Panc1 (cell line): ENCODE data around the gene EGFR.

ENCODE experiments used
- POLR2AphosphoS5 ChIP-seq: IDR thresholded peaks from 2 replicates; pipeline ENCODE4 v1.6.1; 2012; ENCODE audit warnings: mild to moderate bottlenecking, low read depth, low read length, moderate library complexity
- REST ChIP-seq, 2 experiments: IDR thresholded peaks; 2 replicates each; pipeline ENCODE4 v1.6.1; 2011 to 2012; ENCODE audit warnings: low read depth in 2 of 2, control low read depth in 1 of 2, low read length in 1 of 2, mild to moderate bottlenecking in 1 of 2, moderate library complexity in 1 of 2; ENCODE audit not compliant: insufficient read depth in 1 of 2
- SIN3A ChIP-seq: IDR thresholded peaks from 2 replicates; pipeline ENCODE4 v1.6.1; 2012; ENCODE audit warnings: low read depth, mild to moderate bottlenecking, low read length, moderate library complexity, borderline replicate concordance; ENCODE audit not compliant: insufficient read depth
- TCF7L2 ChIP-seq: IDR thresholded peaks from 2 replicates; pipeline ENCODE4 v1.6.1; 2011; ENCODE audit warnings: mild to moderate bottlenecking, low read depth, low read length, inconsistent platforms
- TF ChIP-seq, protein P1 (sequence below): fragments of 450-650 bp; IDR thresholded peaks from 2 replicates; pipeline ENCODE4 v1.5.1; 2017; ENCODE audit warnings: mild to moderate bottlenecking

DNA sequence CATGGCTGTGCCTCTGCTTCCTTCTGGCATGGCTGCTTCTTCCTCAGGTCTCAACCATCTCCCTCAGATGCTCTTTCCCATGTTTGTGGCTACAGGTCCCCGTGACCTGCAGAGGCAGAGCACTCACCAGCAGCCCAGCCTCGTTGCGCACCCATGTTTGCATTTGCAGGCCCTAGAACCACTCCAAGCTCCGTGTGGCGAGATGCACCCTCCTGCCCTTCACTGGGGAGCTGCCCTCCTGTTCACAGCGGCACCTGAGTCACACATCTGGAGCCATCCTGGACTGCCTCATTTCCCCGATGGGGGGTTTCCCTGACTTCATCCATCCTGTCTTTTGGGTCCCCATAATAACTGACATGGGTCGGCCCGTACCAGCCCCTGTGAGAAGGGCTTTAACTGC is 35.9 kb downstream of the EGFR start:
- TF ChIP-seq POLR2AphosphoS5 (no peak), TCF7L2 (no peak), SIN3A (no peak), REST (IDR thresholded peaks at IDR 0.05; ENCODE audit: insufficient read depth in 1 of 2, low read depth in 2 of 2, low read length in 1 of 2) (no peak)
- TF ChIP-seq, protein P1, sequence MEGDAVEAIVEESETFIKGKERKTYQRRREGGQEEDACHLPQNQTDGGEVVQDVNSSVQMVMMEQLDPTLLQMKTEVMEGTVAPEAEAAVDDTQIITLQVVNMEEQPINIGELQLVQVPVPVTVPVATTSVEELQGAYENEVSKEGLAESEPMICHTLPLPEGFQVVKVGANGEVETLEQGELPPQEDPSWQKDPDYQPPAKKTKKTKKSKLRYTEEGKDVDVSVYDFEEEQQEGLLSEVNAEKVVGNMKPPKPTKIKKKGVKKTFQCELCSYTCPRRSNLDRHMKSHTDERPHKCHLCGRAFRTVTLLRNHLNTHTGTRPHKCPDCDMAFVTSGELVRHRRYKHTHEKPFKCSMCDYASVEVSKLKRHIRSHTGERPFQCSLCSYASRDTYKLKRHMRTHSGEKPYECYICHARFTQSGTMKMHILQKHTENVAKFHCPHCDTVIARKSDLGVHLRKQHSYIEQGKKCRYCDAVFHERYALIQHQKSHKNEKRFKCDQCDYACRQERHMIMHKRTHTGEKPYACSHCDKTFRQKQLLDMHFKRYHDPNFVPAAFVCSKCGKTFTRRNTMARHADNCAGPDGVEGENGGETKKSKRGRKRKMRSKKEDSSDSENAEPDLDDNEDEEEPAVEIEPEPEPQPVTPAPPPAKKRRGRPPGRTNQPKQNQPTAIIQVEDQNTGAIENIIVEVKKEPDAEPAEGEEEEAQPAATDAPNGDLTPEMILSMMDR, result no peak
